Skin epidermis (tissue), 12 donors: Measurements from ENCODE around the gene GVQW3.
"Not testable (repeated sequence)": the region's sequence is repeated elsewhere in the genome, so short reads cannot be mapped to it uniquely, and the experiment has no call there.

Experiments used
- H3K27ac ChIP-seq, 21 experiments: fragments of 200-600 bp; sonication (generic) in 11 of 21; one replicate each; pipeline ENCODE4 v1.5.0; 2020; ENCODE audit warnings: mild to moderate bottlenecking in 3 of 21, inconsistent platforms in 2 of 21, moderate library complexity in 2 of 21
- H3K4me3 ChIP-seq, 7 experiments: fragments of 200-600 bp; sonication (generic) in 2 of 7; one replicate each; pipeline ENCODE4 v1.5.0; 2020; ENCODE audit warnings: inconsistent platforms in 2 of 7, mild to moderate bottlenecking in 2 of 7, moderate library complexity in 1 of 7

Gene GVQW3

DNA sequence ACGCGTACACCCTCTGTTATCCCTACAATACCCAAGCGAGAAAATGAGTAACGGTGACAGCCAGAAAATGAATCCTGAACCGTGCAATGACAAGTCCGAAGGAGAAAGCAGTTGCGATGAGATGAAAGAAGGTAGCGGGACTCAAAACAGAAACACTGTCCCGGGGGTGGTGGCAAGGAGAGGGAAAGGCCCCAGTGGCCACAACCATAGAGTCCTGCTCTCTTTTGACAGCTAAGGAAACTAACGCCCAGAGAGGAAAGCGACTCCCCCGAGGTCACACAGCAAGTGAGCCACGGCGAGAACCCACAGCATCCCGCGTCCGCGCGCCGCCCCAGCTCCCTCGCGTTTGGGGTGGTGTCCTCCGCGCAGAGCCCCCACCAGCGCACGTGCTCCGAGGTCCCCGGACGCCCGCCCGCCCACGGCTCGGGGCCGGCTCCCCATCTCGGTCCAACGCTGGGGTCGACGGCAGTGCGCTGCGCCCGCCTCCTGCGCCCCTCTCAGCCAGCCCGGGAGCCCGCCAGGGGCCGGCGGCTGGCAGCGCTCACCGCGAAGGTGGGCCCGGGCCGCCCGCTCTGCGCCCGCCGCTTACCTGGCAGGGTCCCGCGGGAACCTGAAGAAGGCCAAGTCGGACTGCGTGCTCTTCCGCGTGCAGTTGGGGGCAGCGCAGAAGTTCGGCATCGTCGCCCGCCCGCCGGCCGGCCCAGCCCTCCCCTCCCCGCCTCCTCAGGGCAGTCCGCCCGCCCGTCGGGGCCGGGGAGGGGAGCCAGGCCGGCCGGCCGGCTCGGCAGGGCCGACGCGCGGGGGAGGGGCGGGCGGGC lies 755 bp upstream of the GVQW3 start:
- Histone ChIP-seq H3K27ac (peak overlapping the region; percentile 23 to 97 (median 89)), H3K4me3 (peak overlapping the region; percentile 82 to 99 (median 95))

DNA sequence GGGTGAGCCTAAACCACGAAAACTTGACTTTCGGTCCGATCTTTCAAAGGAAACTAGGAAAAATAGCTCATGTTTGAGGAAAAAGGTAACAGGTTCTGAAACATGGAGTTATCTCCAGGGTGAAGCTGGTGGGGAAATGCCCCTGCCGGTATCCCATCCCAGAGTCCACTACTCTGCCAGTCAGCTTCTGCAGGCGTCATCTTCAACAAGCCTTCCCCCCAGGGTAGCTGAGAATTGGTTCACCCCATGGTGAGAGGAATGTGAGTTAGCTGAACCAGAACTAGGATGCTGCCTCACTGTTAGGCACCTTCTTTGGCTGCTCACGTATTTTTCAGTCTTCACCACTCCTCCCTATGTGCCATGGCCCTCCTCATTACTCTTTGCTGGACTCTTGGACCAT lies 1.1 kb downstream of the GVQW3 start:
- no peak overlapping the region for H3K27ac ChIP-seq
- peak overlapping the region in 3 of 7 experiments; percentile 90 to 99 (median 99) for H3K4me3 ChIP-seq

GRCh38 chr11:76385903-76386302 lies 4.8 kb downstream of the GVQW3 start:
- Histone ChIP-seq H3K4me3 (no peak overlapping the region), H3K27ac (no peak overlapping the region)

- Histone ChIP-seq H3K4me3 (no peak overlapping the region), H3K27ac (no peak overlapping the region)
Measured at GRCh38 chr11:76388408-76388807, 7.3 kb downstream of the GVQW3 start.

GRCh38 chr11:76391021-76391420 lies 9.9 kb downstream of the GVQW3 start:
- Histone ChIP-seq H3K27ac (no peak overlapping the region), H3K4me3 (no peak overlapping the region)

DNA sequence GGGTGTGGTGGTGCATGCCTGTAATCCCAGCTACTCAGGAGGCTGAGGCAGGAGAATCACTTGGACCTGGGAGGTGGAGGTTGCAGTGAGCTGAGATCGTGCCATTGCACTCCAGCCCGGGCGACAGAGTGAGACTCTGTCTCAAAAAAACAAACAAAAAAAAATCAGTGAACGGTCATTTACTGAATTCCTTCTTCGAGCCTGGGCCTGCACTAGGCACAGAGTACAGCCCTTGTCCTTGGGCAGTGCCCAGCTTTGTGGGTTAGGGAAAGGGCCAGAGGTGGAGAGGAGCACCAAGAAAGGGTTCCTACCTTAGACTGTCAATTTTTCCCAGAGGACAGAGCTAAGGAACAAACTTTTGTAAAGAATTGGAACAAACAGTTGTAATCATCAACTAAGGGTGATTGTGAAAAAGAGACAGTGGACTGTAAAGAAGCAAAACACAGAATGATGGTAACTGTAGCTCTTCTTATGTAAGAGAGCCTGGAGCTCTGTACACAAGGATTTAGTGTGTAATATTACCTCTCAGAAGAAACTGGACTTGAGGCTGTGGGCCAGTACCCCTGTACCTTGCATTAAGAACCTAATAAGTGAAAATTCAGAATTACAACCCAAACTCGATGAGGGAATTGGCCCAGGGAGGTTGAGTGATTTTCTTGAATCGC lies 10.8 kb downstream of the GVQW3 start:
- Histone ChIP-seq H3K27ac (peak overlapping the region in 1 of 21 experiments; percentile 9), H3K4me3 (no peak overlapping the region)

GRCh38 chr11:76392870-76393269 lies 11.7 kb downstream of the GVQW3 start:
- Histone ChIP-seq H3K27ac (no peak overlapping the region), H3K4me3 (no peak overlapping the region)

- no peak overlapping the region for H3K4me3 ChIP-seq
- no peak overlapping the region for H3K27ac ChIP-seq
Measured at GRCh38 chr11:76394411-76394810, 13.3 kb downstream of the GVQW3 start.

DNA sequence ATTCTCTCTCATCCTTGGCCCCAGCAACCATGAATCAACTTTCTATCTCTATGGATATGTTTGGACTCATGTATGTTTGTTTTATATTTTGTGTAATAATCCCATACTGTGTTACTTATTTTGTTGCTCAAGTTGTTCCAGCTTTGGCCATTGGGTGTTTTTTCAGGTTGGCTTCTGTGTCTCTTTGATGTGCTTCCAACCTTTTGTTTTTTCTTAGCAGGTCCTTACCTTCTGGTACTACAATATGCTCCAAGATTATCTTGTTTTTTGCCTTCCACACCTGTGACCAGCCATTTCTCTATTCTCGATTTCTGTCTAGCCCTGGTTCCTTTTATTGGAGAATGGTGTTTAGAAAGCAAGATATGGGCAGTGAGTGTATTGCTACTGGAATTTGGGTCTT lies 14.2 kb downstream of the GVQW3 start:
- Histone ChIP-seq H3K27ac (no peak overlapping the region), H3K4me3 (no peak overlapping the region)

- no peak overlapping the region for H3K4me3 ChIP-seq
Measured at GRCh38 chr11:76397383-76397782, 16.3 kb downstream of the GVQW3 start.

GRCh38 chr11:76400967-76401366 lies 19.8 kb downstream of the GVQW3 start:
- no peak overlapping the region for H3K4me3 ChIP-seq

More at GRCh38 chr11:76397383-76397782, 16.3 kb downstream of the GVQW3 start:
- H3K27ac ChIP-seq: no peak overlapping the region

GRCh38 chr11:76401484-76401883 lies 20.4 kb downstream of the GVQW3 start:
- not testable (repeated sequence) for H3K4me3 ChIP-seq, H3K27ac ChIP-seq

More at GRCh38 chr11:76400967-76401366, 19.8 kb downstream of the GVQW3 start:
- H3K27ac ChIP-seq: no peak overlapping the region

DNA sequence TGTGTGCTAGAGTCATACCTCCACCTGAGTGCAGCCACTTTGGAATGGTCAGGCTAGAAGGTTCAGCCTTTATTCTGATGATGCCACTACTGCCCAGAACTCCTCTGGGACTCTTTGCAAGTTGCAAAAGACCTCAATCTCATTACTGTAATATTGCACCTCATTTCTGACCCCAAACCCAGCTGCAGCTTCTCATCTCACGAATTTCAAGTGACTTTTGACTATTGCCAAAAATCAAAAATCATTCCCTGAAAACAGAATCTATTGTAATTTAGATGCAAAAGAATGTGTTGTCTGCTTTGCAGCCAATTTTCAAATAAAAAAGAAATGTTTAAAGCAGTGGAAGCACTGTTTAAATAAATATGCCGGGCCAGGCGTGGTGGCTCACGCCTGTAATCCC lies 25.2 kb downstream of the GVQW3 start:
- H3K27ac ChIP-seq: no peak overlapping the region
- H3K4me3 ChIP-seq: no peak overlapping the region

GRCh38 chr11:76408171-76408965 lies 27.2 kb downstream of the GVQW3 start:
- Histone ChIP-seq H3K4me3 (no peak overlapping the region), H3K27ac (no peak overlapping the region)

DNA sequence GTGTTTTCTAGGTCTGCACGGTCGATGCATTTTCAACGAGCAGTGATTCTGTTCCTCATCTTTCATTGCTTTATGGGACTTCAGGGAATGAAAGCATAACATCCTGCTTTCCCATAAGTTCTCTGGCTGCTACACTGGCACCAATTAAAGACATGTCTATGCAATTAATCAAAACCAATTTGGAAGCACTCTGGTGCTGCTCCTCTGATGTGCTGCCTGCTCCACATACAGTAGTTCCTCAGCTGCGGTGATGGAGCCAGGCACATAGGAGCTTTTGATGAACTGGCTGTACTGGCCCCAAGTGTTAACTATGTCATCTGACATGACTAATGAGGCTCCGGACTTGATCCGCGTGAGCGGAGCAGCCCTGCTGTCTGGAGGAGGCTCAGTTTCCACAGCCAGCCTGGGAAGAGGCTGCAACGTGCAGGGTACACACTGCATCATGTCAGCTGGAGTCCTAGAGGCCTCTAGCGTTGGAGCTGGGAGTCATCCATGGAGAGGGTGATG lies 29.8 kb downstream of the GVQW3 start:
- no peak overlapping the region for H3K27ac ChIP-seq

DNA sequence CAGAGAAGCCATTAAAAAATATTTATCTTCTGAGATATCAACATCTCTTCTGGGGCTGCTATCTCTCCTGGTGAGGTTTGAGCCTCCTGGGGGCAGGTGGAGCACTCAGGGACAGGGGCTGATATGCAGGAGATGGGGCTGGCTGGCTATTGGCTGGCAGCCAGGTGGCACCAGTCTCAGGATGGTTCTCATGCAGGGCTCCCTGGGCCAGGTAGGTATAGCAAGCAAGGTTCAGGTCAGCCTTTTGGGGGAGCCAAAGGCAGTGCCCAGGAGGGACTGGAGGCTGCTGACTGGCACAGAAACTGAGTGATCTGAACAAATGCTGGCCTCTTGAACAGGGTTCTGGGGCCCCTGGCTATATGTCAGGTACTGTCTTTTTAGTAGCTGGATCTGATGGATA lies 34.0 kb downstream of the GVQW3 start:
- Histone ChIP-seq H3K4me3 (no peak overlapping the region), H3K27ac (no peak overlapping the region)

More for the DNA sequence above, 29.8 kb downstream of the GVQW3 start:
- no peak overlapping the region for H3K4me3 ChIP-seq

- H3K4me3 ChIP-seq: no peak overlapping the region
- no peak overlapping the region for H3K27ac ChIP-seq
Measured at GRCh38 chr11:76419896-76420295, 38.8 kb downstream of the GVQW3 start.

DNA sequence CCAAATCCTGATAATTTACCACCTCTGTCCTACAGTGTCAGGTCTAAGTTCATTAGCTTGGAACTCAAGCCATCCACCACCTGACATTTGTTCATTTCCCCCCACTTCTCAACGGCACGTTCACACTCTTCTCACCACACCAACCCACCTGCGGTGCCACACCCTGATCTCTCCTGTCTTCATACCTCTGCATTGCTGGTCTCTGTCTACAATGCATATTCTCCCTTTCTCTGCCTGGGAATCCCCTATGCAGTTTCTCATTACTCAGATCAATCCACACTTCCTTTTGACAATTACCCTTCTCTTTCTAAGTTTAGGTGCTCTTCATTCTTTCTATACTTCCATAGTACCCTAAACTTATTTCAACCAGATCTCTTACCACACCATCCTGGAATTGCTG lies 43.3 kb downstream of the GVQW3 start:
- Histone ChIP-seq H3K4me3 (no peak overlapping the region), H3K27ac (no peak overlapping the region)

- no peak overlapping the region for H3K4me3 ChIP-seq
- H3K27ac ChIP-seq: no peak overlapping the region
Measured at GRCh38 chr11:76424891-76425290, 43.8 kb downstream of the GVQW3 start.

DNA sequence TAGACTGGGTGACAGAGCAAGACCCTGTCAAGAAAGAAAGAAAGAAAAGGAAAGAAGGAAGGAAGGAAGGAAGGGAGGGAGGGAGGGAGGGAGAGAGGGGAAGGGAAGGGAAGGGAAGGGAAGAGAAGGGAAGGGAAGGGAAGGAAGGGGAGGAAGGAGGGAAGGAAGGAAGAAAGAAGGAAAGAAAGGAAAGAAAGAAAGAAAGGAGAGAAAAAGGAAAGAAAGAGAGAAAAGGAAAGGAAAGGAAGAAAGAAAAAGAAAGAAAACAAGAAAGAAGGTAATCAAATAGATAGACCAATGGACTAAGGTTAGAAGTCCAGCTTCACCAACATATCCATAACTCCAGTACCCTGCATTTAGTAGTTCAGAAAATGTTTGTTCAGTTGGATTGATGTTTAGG lies 45.5 kb downstream of the GVQW3 start:
- Histone ChIP-seq H3K4me3 (no peak overlapping the region), H3K27ac (no peak overlapping the region)
